WTC11 (cell line): ENCODE data around the gene PRCC. TPM values are rescaled to one million over a fixed set of nuclear protein-coding genes. Genes with fewer than 3 reads are reported as not detected.

ENCODE experiments used
- ATAC-seq: fragments of 200-7000 bp; cut with Tn5 transposase; 2 replicates; pipeline ENCODE4 v1.10.0; 2021; ENCODE audit warnings: mild to moderate bottlenecking, moderate library complexity
- CTCF ChIA-PET: fragments of 300-600 bp; sonication (Branson Sonifier 250); formaldehyde crosslinking; loops from one replicate; lab custom pipeline; 2021; ENCODE audit warnings: antibody characterized with exemption; lab: Charles Lee
- POLR2A ChIA-PET: fragments of 350-600 bp; sonication (Branson Sonifier 250); formaldehyde crosslinking; loops from one replicate; lab custom pipeline; 2021; ENCODE audit warnings: antibody characterized with exemption; lab: Charles Lee
- DNase-seq: peaks from one replicate; pipeline ENCODE4 v3.0.0; 2021; ENCODE audit warnings: low spot score
- H3K27ac Mint-ChIP-seq: 2 replicates; pipeline ENCODE4 v1.8.0; 2021; ENCODE audit warnings: mixed read lengths
- H3K27me3 Mint-ChIP-seq: 2 replicates; pipeline ENCODE4 v1.8.0; 2021; ENCODE audit warnings: low read depth, mild to moderate bottlenecking, moderate library complexity, mixed read lengths
- H3K36me3 Mint-ChIP-seq: 2 replicates; pipeline ENCODE4 v1.8.0; 2021; ENCODE audit warnings: mixed read lengths
- H3K4me1 Mint-ChIP-seq: 2 replicates; pipeline ENCODE4 v1.8.0; 2022; ENCODE audit warnings: mixed read lengths
- H3K4me3 Mint-ChIP-seq: 2 replicates; pipeline ENCODE4 v1.8.0; 2021; ENCODE audit warnings: mild to moderate bottlenecking, moderate library complexity, mixed read lengths
- H3K9me3 Mint-ChIP-seq: 2 replicates; pipeline ENCODE4 v1.8.0; 2021; ENCODE audit warnings: mixed read lengths
- ELF4 ChIP-seq: sonication (generic); formaldehyde crosslinking; IDR thresholded peaks from 2 replicates; pipeline ENCODE4 v1.8.1; 2022; ENCODE audit warnings: low read depth, mild to moderate bottlenecking, moderate library complexity, missing genetic modification reagents
- EMX1 ChIP-seq: fragments of 250-450 bp; sonication (Bioruptor Pico); IDR thresholded peaks from 2 replicates; pipeline ENCODE4 v1.8.0; 2021; ENCODE audit warnings: mild to moderate bottlenecking
- GRHL2 ChIP-seq: fragments of 250-450 bp; sonication (Bioruptor Pico); IDR thresholded peaks from 2 replicates; pipeline ENCODE4 v1.8.0; 2022; ENCODE audit warnings: mild to moderate bottlenecking, moderate library complexity; ENCODE audit not compliant: insufficient replicate concordance, severe bottlenecking
- JUN ChIP-seq: sonication (generic); formaldehyde crosslinking; IDR thresholded peaks from 2 replicates; pipeline ENCODE4 v1.8.0; 2023; ENCODE audit warnings: mild to moderate bottlenecking, missing genetic modification reagents
- NFE2L1 ChIP-seq: sonication (generic); formaldehyde crosslinking; IDR thresholded peaks from 2 replicates; pipeline ENCODE4 v1.8.1; 2023; ENCODE audit warnings: missing genetic modification reagents
- NR1H2 ChIP-seq: sonication (generic); formaldehyde crosslinking; IDR thresholded peaks from 2 replicates; pipeline ENCODE4 v1.9.0; 2021; ENCODE audit warnings: mild to moderate bottlenecking, moderate library complexity, missing genetic modification reagents
- NR3C1 ChIP-seq: sonication (generic); formaldehyde crosslinking; conservative IDR thresholded peaks from 2 replicates; pipeline ENCODE4 v1.8.1; 2023; ENCODE audit warnings: low read depth, mild to moderate bottlenecking, missing genetic modification reagents
- SOX15 ChIP-seq: fragments of 250-450 bp; sonication (Bioruptor Pico); IDR thresholded peaks from 2 replicates; pipeline ENCODE4 v1.9.0; 2021; ENCODE audit warnings: mild to moderate bottlenecking
- TCF7 ChIP-seq: sonication (generic); formaldehyde crosslinking; IDR thresholded peaks from 2 replicates; pipeline ENCODE4 v1.8.0; 2022; ENCODE audit warnings: mild to moderate bottlenecking, low read depth, missing genetic modification reagents, moderate library complexity
- TEAD1 ChIP-seq: sonication (generic); formaldehyde crosslinking; IDR thresholded peaks from 2 replicates; pipeline ENCODE4 v1.8.0; 2022; ENCODE audit warnings: mild to moderate bottlenecking, missing genetic modification reagents
- ZNF232 ChIP-seq: sonication (generic); formaldehyde crosslinking; IDR thresholded peaks from 2 replicates; pipeline ENCODE4 v1.8.0; 2022; ENCODE audit warnings: mild to moderate bottlenecking, missing genetic modification reagents
- ZNF532 ChIP-seq: fragments of 250-450 bp; sonication (Bioruptor Pico); IDR thresholded peaks from 2 replicates; pipeline ENCODE4 v1.9.0; 2021; ENCODE audit warnings: mild to moderate bottlenecking, borderline replicate concordance
- ZNF671 ChIP-seq: fragments of 250-450 bp; sonication (Bioruptor Pico); IDR thresholded peaks from 2 replicates; pipeline ENCODE4 v1.8.0; 2021; ENCODE audit warnings: mild to moderate bottlenecking
- total RNA-seq: library from RNA; stranded (reverse); gene quantifications from 3 replicates; pipeline ENCODE4 v1.2.3, GENCODE V29; 2021
- TF ChIP-seq, protein P1 (sequence below): fragments of 200-600 bp; IDR thresholded peaks from 2 replicates; pipeline ENCODE4 v1.8.0; 2022; ENCODE audit warnings: antibody characterized with exemption
- TF ChIP-seq, protein P2 (sequence below): fragments of 250-450 bp; sonication (Bioruptor Pico); IDR thresholded peaks from 2 replicates; pipeline ENCODE4 v2.1.2; 2022; ENCODE audit warnings: mild to moderate bottlenecking, moderate library complexity
- TF ChIP-seq, protein P3 (sequence below): sonication (generic); formaldehyde crosslinking; IDR thresholded peaks from 2 replicates; pipeline ENCODE4 v1.8.1; 2023; ENCODE audit warnings: mild to moderate bottlenecking, missing genetic modification reagents, moderate library complexity
- TF ChIP-seq, protein P4 (sequence below): fragments of 250-450 bp; sonication (Bioruptor Pico); IDR thresholded peaks from 2 replicates; pipeline ENCODE4 v1.9.0; 2021; ENCODE audit warnings: moderate library complexity, mild to moderate bottlenecking, inconsistent platforms, borderline replicate concordance
- TF ChIP-seq, protein P5 (sequence below): fragments of 250-450 bp; sonication (Bioruptor Pico); conservative IDR thresholded peaks from 2 replicates; pipeline ENCODE4 v1.9.0; 2021; ENCODE audit warnings: mild to moderate bottlenecking
- TF ChIP-seq, protein P6 (sequence below): sonication (generic); formaldehyde crosslinking; IDR thresholded peaks from 2 replicates; pipeline ENCODE4 v1.8.0; 2022; ENCODE audit warnings: mild to moderate bottlenecking, missing genetic modification reagents

PRCC gene
- total RNA-seq, 1 experiment from 2014 or later = 97.4 TPM

- Mint-ChIP-seq H3K9me3 (no peaks in the 10 kb centered on the region), H3K27me3 (no peaks in the 10 kb centered on the region; the same call in 1 of the 2 replicates), H3K4me3 (no peak overlapping the region), H3K4me1 (peaks cover 38% of the 10 kb centered on the region), H3K36me3 (peaks cover 25% of the 10 kb centered on the region), H3K27ac (no peak overlapping the region; the same call in 1 of the 2 replicates)
- ChIA-PET POLR2A (no interaction called here), CTCF (no interaction called here)
- ATAC-seq (no peak), DNase-seq (no peak)
- no peak for TF ChIP-seq JUN
- TF ChIP-seq EMX1 = no peak
- TF ChIP-seq, protein P1, sequence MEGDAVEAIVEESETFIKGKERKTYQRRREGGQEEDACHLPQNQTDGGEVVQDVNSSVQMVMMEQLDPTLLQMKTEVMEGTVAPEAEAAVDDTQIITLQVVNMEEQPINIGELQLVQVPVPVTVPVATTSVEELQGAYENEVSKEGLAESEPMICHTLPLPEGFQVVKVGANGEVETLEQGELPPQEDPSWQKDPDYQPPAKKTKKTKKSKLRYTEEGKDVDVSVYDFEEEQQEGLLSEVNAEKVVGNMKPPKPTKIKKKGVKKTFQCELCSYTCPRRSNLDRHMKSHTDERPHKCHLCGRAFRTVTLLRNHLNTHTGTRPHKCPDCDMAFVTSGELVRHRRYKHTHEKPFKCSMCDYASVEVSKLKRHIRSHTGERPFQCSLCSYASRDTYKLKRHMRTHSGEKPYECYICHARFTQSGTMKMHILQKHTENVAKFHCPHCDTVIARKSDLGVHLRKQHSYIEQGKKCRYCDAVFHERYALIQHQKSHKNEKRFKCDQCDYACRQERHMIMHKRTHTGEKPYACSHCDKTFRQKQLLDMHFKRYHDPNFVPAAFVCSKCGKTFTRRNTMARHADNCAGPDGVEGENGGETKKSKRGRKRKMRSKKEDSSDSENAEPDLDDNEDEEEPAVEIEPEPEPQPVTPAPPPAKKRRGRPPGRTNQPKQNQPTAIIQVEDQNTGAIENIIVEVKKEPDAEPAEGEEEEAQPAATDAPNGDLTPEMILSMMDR = no peak
- TF ChIP-seq, protein P2, sequence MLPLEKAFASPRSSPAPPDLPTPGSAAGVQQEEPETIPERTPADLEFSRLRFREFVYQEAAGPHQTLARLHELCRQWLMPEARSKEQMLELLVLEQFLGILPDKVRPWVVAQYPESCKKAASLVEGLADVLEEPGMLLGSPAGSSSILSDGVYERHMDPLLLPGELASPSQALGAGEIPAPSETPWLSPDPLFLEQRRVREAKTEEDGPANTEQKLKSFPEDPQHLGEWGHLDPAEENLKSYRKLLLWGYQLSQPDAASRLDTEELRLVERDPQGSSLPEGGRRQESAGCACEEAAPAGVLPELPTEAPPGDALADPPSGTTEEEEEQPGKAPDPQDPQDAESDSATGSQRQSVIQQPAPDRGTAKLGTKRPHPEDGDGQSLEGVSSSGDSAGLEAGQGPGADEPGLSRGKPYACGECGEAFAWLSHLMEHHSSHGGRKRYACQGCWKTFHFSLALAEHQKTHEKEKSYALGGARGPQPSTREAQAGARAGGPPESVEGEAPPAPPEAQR = no peak
- TF ChIP-seq TCF7 = no peak
- TF ChIP-seq, protein P3, sequence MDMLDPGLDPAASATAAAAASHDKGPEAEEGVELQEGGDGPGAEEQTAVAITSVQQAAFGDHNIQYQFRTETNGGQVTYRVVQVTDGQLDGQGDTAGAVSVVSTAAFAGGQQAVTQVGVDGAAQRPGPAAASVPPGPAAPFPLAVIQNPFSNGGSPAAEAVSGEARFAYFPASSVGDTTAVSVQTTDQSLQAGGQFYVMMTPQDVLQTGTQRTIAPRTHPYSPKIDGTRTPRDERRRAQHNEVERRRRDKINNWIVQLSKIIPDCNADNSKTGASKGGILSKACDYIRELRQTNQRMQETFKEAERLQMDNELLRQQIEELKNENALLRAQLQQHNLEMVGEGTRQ = no peak
- TF ChIP-seq ZNF232 = no peak
- TF ChIP-seq, protein P4, sequence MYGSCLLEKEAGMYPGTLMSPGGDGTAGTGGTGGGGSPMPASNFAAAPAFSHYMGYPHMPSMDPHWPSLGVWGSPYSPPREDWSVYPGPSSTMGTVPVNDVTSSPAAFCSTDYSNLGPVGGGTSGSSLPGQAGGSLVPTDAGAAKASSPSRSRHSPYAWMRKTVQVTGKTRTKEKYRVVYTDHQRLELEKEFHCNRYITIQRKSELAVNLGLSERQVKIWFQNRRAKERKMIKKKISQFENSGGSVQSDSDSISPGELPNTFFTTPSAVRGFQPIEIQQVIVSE (CRISPR knock-in tag) = no peak
- TF ChIP-seq NFE2L1 (CRISPR knock-in tag) = no peak
- TF ChIP-seq TEAD1 (CRISPR knock-in tag) = no peak
- TF ChIP-seq NR1H2 (CRISPR knock-in tag) = no peak
- TF ChIP-seq GRHL2 (CRISPR knock-in tag) = no peak
- TF ChIP-seq NR3C1 (CRISPR knock-in tag) = no peak
- no peak for TF ChIP-seq ELF4 (CRISPR knock-in tag)
- no peak for TF ChIP-seq ZNF671
- TF ChIP-seq, protein P5, sequence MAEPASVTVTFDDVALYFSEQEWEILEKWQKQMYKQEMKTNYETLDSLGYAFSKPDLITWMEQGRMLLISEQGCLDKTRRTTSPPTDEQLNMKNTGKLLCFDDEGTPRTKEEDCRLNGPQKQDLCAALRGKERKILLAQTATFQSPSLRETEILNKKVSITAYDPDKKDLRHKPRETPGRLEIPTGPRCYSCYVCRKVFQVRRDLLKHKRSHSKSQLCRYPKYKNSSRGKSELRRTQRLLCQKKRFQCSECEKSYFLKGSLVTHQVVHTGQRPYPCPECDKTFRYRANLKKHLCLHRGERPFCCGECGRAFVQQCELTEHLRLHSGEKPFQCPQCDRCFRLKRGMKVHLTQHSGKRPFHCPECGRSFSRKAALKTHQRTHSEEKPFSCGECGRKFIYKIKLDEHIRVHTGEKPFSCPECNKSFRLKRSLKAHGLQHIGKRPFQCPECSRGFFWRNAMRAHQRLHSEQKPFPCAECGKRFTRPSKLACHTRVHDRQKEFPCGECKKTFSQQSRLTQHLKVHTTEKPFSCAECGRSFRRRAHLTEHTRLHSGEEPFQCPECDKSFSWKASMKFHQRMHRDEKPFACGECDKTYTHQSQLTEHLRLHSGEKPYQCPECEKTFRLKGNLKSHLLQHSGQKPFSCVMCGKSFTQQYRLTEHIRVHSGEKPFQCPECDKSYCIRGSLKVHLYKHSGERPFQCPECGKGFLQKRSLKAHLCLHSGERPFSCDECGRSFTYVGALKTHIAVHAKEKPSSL (CRISPR knock-in tag) = no peak
- no peak for TF ChIP-seq ZNF532 (CRISPR knock-in tag)
- TF ChIP-seq, protein P6, sequence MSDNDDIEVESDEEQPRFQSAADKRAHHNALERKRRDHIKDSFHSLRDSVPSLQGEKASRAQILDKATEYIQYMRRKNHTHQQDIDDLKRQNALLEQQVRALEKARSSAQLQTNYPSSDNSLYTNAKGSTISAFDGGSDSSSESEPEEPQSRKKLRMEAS (CRISPR knock-in tag) = no peak
- TF ChIP-seq SOX15 (CRISPR knock-in tag) = no peak
These were observed 24.5 kb upstream of the PRCC start for GRCh38 chr1:156742801-156743200.
